GM10248 (cell line): ENCODE results near the gene ZNF155.

ENCODE experiments used
- CTCF ChIA-PET: fragments of 300-600 bp; sonication (Branson Sonifier 250); formaldehyde crosslinking; extraction: SDS; loops from one replicate; lab custom pipeline; 2021; ENCODE audit warnings: antibody characterized with exemption; lab: Yijun Ruan, JAX
- POLR2A ChIA-PET: fragments of 350-650 bp; sonication (Branson Sonifier 250); formaldehyde crosslinking; extraction: SDS; loops from one replicate; lab custom pipeline; 2020; ENCODE audit warnings: antibody characterized with exemption; lab: Yijun Ruan, JAX
- DNase-seq: peaks from one replicate; pipeline ENCODE4 v3.0.0; 2012; ENCODE audit errors: extremely low spot score
- TF ChIP-seq, protein P1 (sequence below): IDR thresholded peaks from 2 replicates; pipeline ENCODE4 v1.5.1; 2012; ENCODE audit warnings: mild to moderate bottlenecking, low read depth; ENCODE audit errors: extremely low read depth, missing control alignments, control extremely low read depth

Gene ZNF155

DNA sequence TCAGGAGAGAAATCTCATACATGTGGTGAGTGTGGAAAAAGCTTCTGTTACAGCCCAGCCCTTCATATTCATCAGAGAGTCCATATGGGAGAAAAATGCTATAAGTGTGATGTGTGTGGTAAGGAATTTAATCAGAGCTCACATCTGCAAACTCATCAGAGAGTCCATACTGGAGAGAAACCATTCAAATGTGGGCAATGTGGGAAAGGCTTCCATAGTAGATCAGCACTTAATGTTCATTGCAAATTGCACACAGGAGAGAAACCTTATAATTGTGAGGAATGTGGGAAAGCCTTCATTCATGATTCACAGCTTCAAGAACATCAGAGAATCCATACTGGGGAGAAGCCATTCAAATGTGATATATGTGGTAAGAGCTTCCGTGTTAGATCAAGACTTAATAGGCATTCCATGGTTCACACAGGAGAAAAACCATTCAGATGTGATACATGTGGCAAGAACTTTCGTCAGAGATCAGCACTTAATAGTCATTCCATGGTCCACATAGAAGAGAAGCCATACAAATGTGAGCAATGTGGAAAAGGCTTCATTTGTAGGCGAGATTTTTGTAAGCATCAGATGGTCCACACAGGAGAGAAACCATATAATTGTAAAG, 17.8 kb upstream of the ZNF155 start:
- CTCF ChIA-PET = no interaction called here
- POLR2A ChIA-PET = no interaction called here
- TF ChIP-seq, protein P1, sequence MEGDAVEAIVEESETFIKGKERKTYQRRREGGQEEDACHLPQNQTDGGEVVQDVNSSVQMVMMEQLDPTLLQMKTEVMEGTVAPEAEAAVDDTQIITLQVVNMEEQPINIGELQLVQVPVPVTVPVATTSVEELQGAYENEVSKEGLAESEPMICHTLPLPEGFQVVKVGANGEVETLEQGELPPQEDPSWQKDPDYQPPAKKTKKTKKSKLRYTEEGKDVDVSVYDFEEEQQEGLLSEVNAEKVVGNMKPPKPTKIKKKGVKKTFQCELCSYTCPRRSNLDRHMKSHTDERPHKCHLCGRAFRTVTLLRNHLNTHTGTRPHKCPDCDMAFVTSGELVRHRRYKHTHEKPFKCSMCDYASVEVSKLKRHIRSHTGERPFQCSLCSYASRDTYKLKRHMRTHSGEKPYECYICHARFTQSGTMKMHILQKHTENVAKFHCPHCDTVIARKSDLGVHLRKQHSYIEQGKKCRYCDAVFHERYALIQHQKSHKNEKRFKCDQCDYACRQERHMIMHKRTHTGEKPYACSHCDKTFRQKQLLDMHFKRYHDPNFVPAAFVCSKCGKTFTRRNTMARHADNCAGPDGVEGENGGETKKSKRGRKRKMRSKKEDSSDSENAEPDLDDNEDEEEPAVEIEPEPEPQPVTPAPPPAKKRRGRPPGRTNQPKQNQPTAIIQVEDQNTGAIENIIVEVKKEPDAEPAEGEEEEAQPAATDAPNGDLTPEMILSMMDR = no peak
- DNase-seq = no peak

DNA sequence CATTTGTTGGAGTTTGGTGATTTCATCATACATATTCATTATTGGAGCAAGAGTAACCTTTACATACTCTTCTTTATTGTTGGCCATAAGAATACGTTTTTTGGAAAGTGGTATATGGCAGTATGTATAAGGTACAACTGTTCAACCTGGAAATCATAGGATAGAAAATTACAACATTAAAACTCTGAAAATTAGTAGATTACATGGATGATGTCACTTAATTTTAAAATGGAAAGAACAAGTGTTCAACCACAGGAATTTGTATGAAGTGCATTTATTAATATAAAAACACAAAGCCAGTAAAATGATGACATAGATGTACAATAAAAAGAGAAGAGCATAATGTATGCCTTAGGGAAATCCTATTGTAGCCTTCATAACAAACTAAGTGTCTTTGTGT, 7.3 kb upstream of the ZNF155 start:
- POLR2A ChIA-PET = no interaction called here
- TF ChIP-seq, protein P1 = no peak
- CTCF ChIA-PET = no interaction called here
- DNase-seq = no peak

DNA sequence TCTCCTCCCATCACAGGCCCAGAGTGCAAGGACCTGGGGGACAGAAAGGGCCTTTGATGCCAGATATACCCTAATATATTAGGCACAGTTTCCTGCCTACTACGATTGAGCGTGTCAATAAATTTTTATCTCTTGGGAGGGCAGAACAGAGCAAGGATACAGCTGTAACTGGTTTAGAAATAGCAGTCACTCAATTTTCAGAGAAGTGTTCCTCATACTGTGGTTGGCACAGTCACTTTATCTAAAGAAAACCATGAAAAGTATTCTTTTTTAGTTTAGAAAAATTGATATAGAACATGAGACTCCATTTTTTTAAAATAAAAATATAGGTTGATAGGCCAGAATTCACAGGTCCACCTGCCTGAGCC, 460 bp upstream of the ZNF155 start:
- TF ChIP-seq, protein P1 = no peak
- POLR2A ChIA-PET = interaction anchor here (0.5 kb wide), 1 partner anchor 229 kb away, joined by 4 read pairs; the partner anchor contains the start of gene ZNF227
- peak; percentile 5 for DNase-seq
- CTCF ChIA-PET = no interaction called here

DNA sequence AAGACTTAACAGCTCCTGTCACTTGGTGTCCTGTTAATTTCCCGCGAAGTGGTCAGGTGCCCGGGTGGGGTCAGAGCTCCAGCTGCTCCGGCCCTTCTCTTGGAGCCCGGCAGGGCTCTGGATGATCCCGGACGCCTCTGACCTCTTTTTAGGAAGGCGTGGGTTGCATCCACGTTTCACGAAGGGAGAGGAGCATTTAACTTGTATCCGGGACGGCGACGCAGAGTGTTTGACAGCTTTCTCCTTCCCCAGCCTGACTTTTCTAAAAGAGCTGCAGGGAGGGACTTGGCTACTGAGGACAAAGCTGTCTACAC, 656 bp downstream of the ZNF155 start:
- POLR2A ChIA-PET = no interaction called here
- CTCF ChIA-PET = interaction anchor here (1.2 to 1.5 kb wide), 2 partner anchors 9 to 111 kb away, joined by 3 read pairs; no protein-coding TSS in a partner anchor
- TF ChIP-seq, protein P1 = no peak
- DNase-seq = no peak

DNA sequence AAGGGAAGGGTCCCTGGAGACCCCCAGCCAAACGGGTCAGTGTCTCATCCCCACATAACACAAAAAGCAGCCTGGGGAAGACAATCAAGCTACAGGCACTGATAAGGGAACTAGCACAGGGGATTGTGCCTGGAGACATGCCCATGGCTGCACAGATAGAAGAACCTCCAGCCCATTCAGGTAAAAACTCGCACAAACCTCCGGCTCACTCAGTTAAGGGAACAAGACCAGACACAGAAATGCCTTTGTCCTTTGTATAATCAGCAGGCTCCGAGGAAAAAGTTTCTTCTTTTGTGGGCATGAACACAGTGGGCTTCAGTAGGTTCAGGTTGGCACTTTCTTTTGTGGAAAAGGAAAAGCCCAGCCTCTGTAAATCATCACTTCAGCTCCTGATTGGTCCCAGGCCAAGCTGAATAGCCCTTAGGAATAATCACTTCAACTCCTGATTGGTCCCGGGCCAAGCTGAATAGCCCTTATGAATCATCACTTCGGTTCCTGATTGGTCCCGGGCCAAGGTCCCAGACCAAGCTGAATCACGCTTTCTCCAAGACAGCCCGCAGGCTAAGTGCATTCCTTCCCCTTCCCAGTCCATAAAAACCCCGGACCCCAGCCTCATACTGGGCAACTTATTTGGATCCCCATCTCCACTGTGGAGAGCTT, 13.8 kb downstream of the ZNF155 start:
- CTCF ChIA-PET = no interaction called here
- DNase-seq = no peak
- TF ChIP-seq, protein P1 = no peak
- POLR2A ChIA-PET = no interaction called here

DNA sequence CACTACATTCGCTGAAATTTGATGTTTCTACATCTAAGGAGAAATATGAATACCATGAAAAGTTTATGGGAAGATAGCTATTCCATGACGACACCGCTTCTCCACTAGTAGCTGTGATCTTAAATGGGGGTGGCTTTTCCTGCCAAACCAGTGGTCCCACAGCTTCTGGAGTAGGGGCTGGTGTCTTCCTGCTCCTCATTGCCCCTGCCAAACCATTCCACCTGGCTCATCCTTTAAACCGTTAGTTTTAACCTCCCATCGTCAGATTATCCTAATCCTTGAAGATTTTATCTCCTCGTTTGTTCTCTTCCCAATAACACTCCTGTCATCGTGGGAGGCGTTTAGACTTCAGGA, 18.2 kb downstream of the ZNF155 start:
- ChIA-PET CTCF (interaction anchor here (0.7 kb wide), 1 partner anchor 13 kb away, joined by 3 read pairs; no protein-coding TSS in a partner anchor), POLR2A (no interaction called here)
- TF ChIP-seq, protein P1 = no peak
- DNase-seq = no peak
